Measurements from ENCODE around the gene RFC5. TPM values are rescaled to one million over a fixed set of nuclear protein-coding genes. Genes with fewer than 3 reads are reported as not detected.

Gene RFC5
- total and polyA plus RNA-seq, 2 of the 8 experiments (the other 6 are each of a cell fraction or from before 2014, with no cell fraction given), result 34.4 to 40.6 TPM

- TF ChIP-seq CHD7 (IDR thresholded peaks at IDR 0.05; ENCODE audit: insufficient replicate concordance, low read length), result no peak
- TF ChIP-seq POLR2A (IDR thresholded peaks at IDR 0.05; ENCODE audit: control extremely low read depth in 1 of 2, low read depth in 2 of 2, low read length in 2 of 2), result no peak
Measured at GRCh38 chr12:118036672-118037411, 20.3 kb downstream of the RFC5 start (continued).
